HG03342 (cell line): ENCODE results near the gene EYA3.

Experiments used
- ATAC-seq: cut with Tn5 transposase; IDR thresholded peaks from one replicate; pipeline ENCODE4 v1.9.1; 2021; ENCODE audit warnings: mild to moderate bottlenecking, moderate library complexity; ENCODE audit not compliant: unreplicated experiment

Gene EYA3

GRCh38 chr1:27949027-27949426, 139.4 kb downstream of the EYA3 start:
- ATAC-seq: no peak

- no peak for ATAC-seq
Observed at GRCh38 chr1:27945020-27945419, 143.4 kb downstream of the EYA3 start.

- no peak for ATAC-seq
Observed at GRCh38 chr1:27941671-27942540, 146.5 kb downstream of the EYA3 start.

GRCh38 chr1:27940870-27941560, 147.4 kb downstream of the EYA3 start:
- ATAC-seq: no peak

- no peak for ATAC-seq
Observed at GRCh38 chr1:27940297-27940696, 148.1 kb downstream of the EYA3 start.

- ATAC-seq: no peak
Observed at GRCh38 chr1:27938488-27938887, 149.9 kb downstream of the EYA3 start.

- ATAC-seq: no peak
Observed at GRCh38 chr1:27937524-27937836, 150.9 kb downstream of the EYA3 start.

GRCh38 chr1:27936370-27936769, 152.0 kb downstream of the EYA3 start:
- ATAC-seq: no peak

- no peak for ATAC-seq
Observed at GRCh38 chr1:27935721-27936120, 152.7 kb downstream of the EYA3 start.

- no peak for ATAC-seq
Observed at GRCh38 chr1:27934818-27935549, 153.4 kb downstream of the EYA3 start, which contains the start of gene SMPDL3B. Gene SMPDL3B (plus strand): TSS chr1:27935000. CDS start chr1:27935184, 184 bp downstream.

GRCh38 chr1:27931759-27932158, 156.7 kb downstream of the EYA3 start:
- ATAC-seq: no peak

- no peak for ATAC-seq
Observed at GRCh38 chr1:27931184-27931583, 157.2 kb downstream of the EYA3 start.

- ATAC-seq: no peak
Observed at GRCh38 chr1:27928216-27928954, 160.0 kb downstream of the EYA3 start.

GRCh38 chr1:27922272-27922671, 166.1 kb downstream of the EYA3 start:
- ATAC-seq: no peak
